ENCODE data around the gene SLC10A6.

Gene SLC10A6

DNA sequence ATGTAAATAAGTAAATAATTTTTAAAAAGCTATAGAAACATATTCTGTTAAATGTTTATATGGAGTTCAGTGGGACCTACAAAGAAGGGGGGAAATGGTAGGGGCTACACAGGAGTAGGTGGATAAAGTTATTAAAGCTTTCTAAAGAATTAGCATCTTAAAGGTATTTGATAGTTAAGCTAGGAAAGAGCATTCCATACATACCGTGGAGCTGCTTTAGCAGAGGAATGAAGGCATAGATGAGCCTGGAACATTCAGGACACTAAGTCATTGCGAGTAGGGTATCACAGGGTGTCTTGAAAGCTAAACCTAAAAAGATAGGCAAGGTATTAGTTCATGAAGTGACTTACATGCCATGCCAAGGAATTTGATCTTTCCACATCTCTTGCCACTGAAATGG lies 60.4 kb downstream of the SLC10A6 start:
- DNase-seq (ENCODE audit: low spot score), result no peak

DNA sequence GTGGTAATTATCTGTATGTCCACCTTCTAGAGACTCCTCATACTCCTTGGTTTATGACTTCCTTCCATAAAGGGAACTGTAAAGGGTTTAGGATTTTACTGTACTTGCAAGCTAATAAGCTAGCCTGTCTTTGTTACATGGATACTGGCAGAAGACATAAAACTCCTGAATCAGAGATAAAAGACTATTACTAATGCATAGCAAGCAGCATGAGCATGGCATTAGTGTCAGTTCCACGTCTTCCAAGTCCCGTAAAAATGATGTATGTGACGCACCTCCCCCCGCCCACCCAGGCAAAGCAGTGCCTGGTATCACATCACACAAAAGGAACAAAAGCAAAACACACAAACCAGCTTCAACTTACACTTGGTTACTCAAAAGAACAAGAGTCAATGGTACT lies 71.0 kb downstream of the SLC10A6 start:
- DNase-seq (ENCODE audit: low spot score), result no peak

DNA sequence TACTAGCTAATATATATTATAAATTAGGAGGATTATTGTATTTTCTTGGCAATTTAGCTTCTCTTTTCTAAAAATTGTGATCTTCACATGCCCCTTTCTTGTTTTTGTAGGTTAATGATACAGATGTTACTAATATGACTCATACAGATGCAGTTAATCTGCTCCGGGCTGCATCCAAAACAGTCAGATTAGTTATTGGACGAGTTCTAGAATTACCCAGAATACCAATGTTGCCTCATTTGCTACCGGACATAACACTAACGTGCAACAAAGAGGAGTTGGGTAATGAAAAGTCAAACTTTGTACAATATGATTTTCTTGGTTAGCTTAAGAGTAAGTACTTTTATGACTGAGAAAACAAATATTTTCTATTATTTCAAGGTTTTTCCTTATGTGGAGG lies 74.1 kb downstream of the SLC10A6 start:
- no peak for DNase-seq (ENCODE audit: low spot score)

All from kidney capillary endothelial cell (primary cell).